ENCODE data around the gene KATNBL1.
"Not testable (repeated sequence)": the region's sequence is repeated elsewhere in the genome, so short reads cannot be mapped to it uniquely, and the experiment has no call there.

KATNBL1 gene

GRCh38 chr15:34133511-34133910, 76.4 kb downstream of the KATNBL1 start:
- no peak overlapping the region for H3K27ac ChIP-seq
- no peak for TF ChIP-seq CTCF (conservative IDR thresholded peaks at IDR 0.05; ENCODE audit: low read depth)
- DNase-seq (ENCODE audit: low spot score) = no peak
- ChIA-PET POLR2A (ENCODE audit: low non-redundant PET) (no interaction called here), CTCF (interaction anchor here (0.6 kb wide), 1 partner anchor 287 kb away, joined by 3 read pairs; no protein-coding TSS in a partner anchor)

- ChIA-PET POLR2A (ENCODE audit: low non-redundant PET) (no interaction called here), CTCF (interaction anchor here (0.6 kb wide), 1 partner anchor 286 kb away, joined by 3 read pairs; no protein-coding TSS in a partner anchor)
- H3K27ac ChIP-seq = no peak overlapping the region
- no peak for DNase-seq (ENCODE audit: low spot score)
- no peak for TF ChIP-seq CTCF (conservative IDR thresholded peaks at IDR 0.05; ENCODE audit: low read depth)
Observed at GRCh38 chr15:34132881-34133280, 77.0 kb downstream of the KATNBL1 start.

GRCh38 chr15:34128898-34129297, 81.0 kb downstream of the KATNBL1 start:
- POLR2A ChIA-PET (ENCODE audit: low non-redundant PET) = no interaction called here
- TF ChIP-seq CTCF (conservative IDR thresholded peaks at IDR 0.05; ENCODE audit: low read depth) = no peak
- no peak overlapping the region for H3K27ac ChIP-seq
- no peak for DNase-seq (ENCODE audit: low spot score)
- CTCF ChIA-PET = no interaction called here

GRCh38 chr15:34126522-34126921, 83.4 kb downstream of the KATNBL1 start:
- no peak for TF ChIP-seq CTCF (conservative IDR thresholded peaks at IDR 0.05; ENCODE audit: low read depth)
- DNase-seq (ENCODE audit: low spot score) = no peak
- H3K27ac ChIP-seq = no peak overlapping the region
- CTCF ChIA-PET = no interaction called here
- POLR2A ChIA-PET (ENCODE audit: low non-redundant PET) = no interaction called here

- TF ChIP-seq CTCF (conservative IDR thresholded peaks at IDR 0.05; ENCODE audit: low read depth) = no peak
- CTCF ChIA-PET = no interaction called here
- DNase-seq (ENCODE audit: low spot score) = no peak
- no peak overlapping the region for H3K27ac ChIP-seq
- POLR2A ChIA-PET (ENCODE audit: low non-redundant PET) = no interaction called here
Observed at GRCh38 chr15:34125945-34126344, 84.0 kb downstream of the KATNBL1 start.

GRCh38 chr15:34124651-34125050, 85.2 kb downstream of the KATNBL1 start:
- TF ChIP-seq CTCF (conservative IDR thresholded peaks at IDR 0.05; ENCODE audit: low read depth) = no peak
- DNase-seq (ENCODE audit: low spot score) = no peak
- ChIA-PET POLR2A (ENCODE audit: low non-redundant PET) (no interaction called here), CTCF (interaction anchor here (0.7 to 0.8 kb wide), 2 partner anchors 14 to 90 kb away, joined by 3 to 4 read pairs; no protein-coding TSS in a partner anchor)
- no peak overlapping the region for H3K27ac ChIP-seq

GRCh38 chr15:34122771-34123183, 87.1 kb downstream of the KATNBL1 start:
- CTCF ChIA-PET = no interaction called here
- H3K27ac ChIP-seq = no peak overlapping the region
- TF ChIP-seq CTCF (conservative IDR thresholded peaks at IDR 0.05; ENCODE audit: low read depth) = no peak
- DNase-seq (ENCODE audit: low spot score) = peak; percentile 28
- POLR2A ChIA-PET (ENCODE audit: low non-redundant PET) = no interaction called here

GRCh38 chr15:34121786-34122185, 88.1 kb downstream of the KATNBL1 start:
- CTCF ChIA-PET; POLR2A ChIA-PET (ENCODE audit: low non-redundant PET): not testable (repeated sequence)

GRCh38 chr15:34120420-34120819, 89.5 kb downstream of the KATNBL1 start:
- POLR2A ChIA-PET (ENCODE audit: low non-redundant PET); DNase-seq (ENCODE audit: low spot score); H3K27ac ChIP-seq: not testable (repeated sequence)
- CTCF ChIA-PET = interaction anchor here (0.7 kb wide), 1 partner anchor 89 kb away, joined by 3 read pairs; the partner anchor contains the start of gene KATNBL1

More at GRCh38 chr15:34121786-34122185, 88.1 kb downstream of the KATNBL1 start:
- not testable (repeated sequence) for DNase-seq (ENCODE audit: low spot score); H3K27ac ChIP-seq

Measured in RWPE1 (cell line).